NB4 (cell line): ENCODE measurements around the gene KLHL2.

Source experiments
- DNase-seq: peaks from one replicate; pipeline ENCODE4 v3.0.0; 2010; ENCODE audit warnings: low read depth
- H3K4me3 ChIP-seq: one replicate; pipeline ENCODE4 v1.5.1; 2011; ENCODE audit warnings: mild to moderate bottlenecking, low read depth, low read length, moderate library complexity
- MAX ChIP-seq: IDR thresholded peaks from 2 replicates; pipeline ENCODE4 v1.6.1; 2011; ENCODE audit warnings: low read depth, low read length
- MYC ChIP-seq: IDR thresholded peaks from 2 replicates; pipeline ENCODE4 v1.6.1; 2011; ENCODE audit warnings: low read depth, low read length
- POLR2A ChIP-seq: IDR thresholded peaks from 2 replicates; pipeline ENCODE4 v1.6.1; 2011; ENCODE audit warnings: mild to moderate bottlenecking; ENCODE audit not compliant: insufficient read length; ENCODE audit errors: extremely low read depth
- TF ChIP-seq, protein P1 (sequence below): IDR thresholded peaks from one replicate; pipeline ENCODE4 v1.5.1; 2012; ENCODE audit warnings: low read depth, low read length

KLHL2 gene

DNA sequence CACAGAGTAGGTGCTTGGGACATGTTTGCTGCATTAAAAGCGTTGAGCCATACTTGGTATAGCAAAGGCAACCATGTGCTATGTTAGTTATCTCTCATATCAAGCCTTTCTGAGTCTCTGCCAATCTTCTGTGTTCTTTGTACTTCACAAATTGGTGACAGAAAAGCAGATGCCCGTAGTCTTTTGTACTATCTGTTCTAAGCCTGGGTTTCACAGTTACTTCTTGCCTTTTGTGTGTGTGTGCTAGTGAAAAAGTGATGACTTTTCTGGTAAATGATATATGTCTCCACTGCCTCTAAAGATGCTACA is 16.1 kb upstream of the KLHL2 start:
- no peak overlapping the region for H3K4me3 ChIP-seq
- DNase-seq: no peak
- TF ChIP-seq MYC: no peak
- no peak for TF ChIP-seq POLR2A
- no peak for TF ChIP-seq MAX
- TF ChIP-seq, protein P1, sequence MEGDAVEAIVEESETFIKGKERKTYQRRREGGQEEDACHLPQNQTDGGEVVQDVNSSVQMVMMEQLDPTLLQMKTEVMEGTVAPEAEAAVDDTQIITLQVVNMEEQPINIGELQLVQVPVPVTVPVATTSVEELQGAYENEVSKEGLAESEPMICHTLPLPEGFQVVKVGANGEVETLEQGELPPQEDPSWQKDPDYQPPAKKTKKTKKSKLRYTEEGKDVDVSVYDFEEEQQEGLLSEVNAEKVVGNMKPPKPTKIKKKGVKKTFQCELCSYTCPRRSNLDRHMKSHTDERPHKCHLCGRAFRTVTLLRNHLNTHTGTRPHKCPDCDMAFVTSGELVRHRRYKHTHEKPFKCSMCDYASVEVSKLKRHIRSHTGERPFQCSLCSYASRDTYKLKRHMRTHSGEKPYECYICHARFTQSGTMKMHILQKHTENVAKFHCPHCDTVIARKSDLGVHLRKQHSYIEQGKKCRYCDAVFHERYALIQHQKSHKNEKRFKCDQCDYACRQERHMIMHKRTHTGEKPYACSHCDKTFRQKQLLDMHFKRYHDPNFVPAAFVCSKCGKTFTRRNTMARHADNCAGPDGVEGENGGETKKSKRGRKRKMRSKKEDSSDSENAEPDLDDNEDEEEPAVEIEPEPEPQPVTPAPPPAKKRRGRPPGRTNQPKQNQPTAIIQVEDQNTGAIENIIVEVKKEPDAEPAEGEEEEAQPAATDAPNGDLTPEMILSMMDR: no peak

DNA sequence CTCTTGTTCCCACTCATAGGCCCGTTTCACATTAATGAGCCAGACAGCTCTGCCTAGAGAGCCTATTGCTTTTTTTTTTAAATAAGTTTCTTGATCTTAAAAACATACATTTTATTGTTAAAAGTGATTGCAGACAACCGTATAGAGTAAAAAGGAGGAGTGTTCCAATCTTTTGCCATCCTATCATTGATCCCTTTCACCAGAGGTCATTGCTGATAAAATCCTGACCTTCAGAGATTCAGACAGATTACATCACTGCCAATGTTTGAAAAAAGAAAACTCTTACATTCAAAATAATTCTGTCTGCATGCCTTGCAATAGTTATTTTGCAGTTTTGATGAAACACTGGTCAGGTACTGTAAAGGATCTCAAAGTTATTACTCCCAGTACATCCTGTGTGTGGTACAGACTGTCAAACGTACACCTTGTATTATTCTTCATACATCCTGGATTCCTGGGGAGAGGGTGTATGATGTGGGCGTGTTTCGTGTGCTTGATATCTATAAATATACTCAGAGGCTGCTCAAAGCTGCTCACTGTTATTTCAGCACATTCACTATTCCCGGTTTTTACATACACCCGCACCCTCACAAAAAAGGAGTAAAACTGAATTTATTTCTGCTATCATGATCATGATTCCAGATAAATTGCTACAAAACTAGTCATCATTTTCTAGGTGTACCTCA is 15.4 kb upstream of the KLHL2 start:
- H3K4me3 ChIP-seq: no peak overlapping the region
- no peak for TF ChIP-seq MYC
- no peak for TF ChIP-seq POLR2A
- no peak for TF ChIP-seq MAX
- no peak for DNase-seq

- TF ChIP-seq, protein P1: no peak
- no peak for TF ChIP-seq POLR2A
- no peak for TF ChIP-seq MYC
- TF ChIP-seq MAX: no peak
- DNase-seq: no peak
- no peak overlapping the region for H3K4me3 ChIP-seq
These were observed 14.9 kb upstream of the KLHL2 start for GRCh38 chr4:165192500-165192898.

- no peak for DNase-seq
- TF ChIP-seq POLR2A (no peak), MYC (no peak), MAX (no peak)
- TF ChIP-seq, protein P1: no peak
These were observed 14.4 kb upstream of the KLHL2 start for GRCh38 chr4:165192956-165193355.

GRCh38 chr4:165194368-165194767 is 13.0 kb upstream of the KLHL2 start:
- no peak for DNase-seq
- H3K4me3 ChIP-seq: no peak overlapping the region
- TF ChIP-seq MYC: no peak
- TF ChIP-seq MAX: no peak
- TF ChIP-seq, protein P1: no peak
- TF ChIP-seq POLR2A: no peak

More at GRCh38 chr4:165192956-165193355, 14.4 kb upstream of the KLHL2 start:
- H3K4me3 ChIP-seq: no peak overlapping the region

GRCh38 chr4:165198329-165198728 is 9.0 kb upstream of the KLHL2 start:
- no peak for TF ChIP-seq POLR2A
- TF ChIP-seq, protein P1: no peak
- TF ChIP-seq MAX: no peak
- no peak for TF ChIP-seq MYC
- DNase-seq: no peak
- H3K4me3 ChIP-seq: no peak overlapping the region
